Panc1 (cell line): ENCODE measurements around the gene IL2RG. TPM values are rescaled to one million over a fixed set of nuclear protein-coding genes. Genes with fewer than 3 reads are reported as not detected.

ENCODE experiments used
- ATAC-seq: fragments of 200-7000 bp; cut with Tn5 transposase; 2 replicates; pipeline ENCODE4 v1.9.1; 2020; ENCODE audit warnings: mild to moderate bottlenecking, moderate library complexity
- BruUV-seq: library from RNA; stranded (reverse); fragments of 400-500 nt; replicated peaks from 2 replicates; lab custom pipeline; 2021; lab: Mats Ljungman, UMichigan
- CTCF ChIA-PET: fragments of 300-600 bp; sonication (Branson Sonifier 250); formaldehyde crosslinking; loops from one replicate; lab custom pipeline; 2022; ENCODE audit warnings: antibody characterized with exemption; lab: Charles Lee
- POLR2A ChIA-PET: fragments of 300-600 bp; sonication (Branson Sonifier 250); formaldehyde crosslinking; loops from one replicate; lab custom pipeline; 2022; ENCODE audit warnings: antibody characterized with exemption; lab: Charles Lee
- DNase-seq: peaks from one replicate; pipeline ENCODE4 v3.0.0-alpha.2; 2010; ENCODE audit warnings: low read depth, low spot score
- H3K27ac ChIP-seq: 2 replicates; pipeline ENCODE4 v1.5.1; 2011; ENCODE audit warnings: mild to moderate bottlenecking, low read length, inconsistent platforms
- H3K27me3 ChIP-seq: fragments of 200-500 bp; sonication (Bioruptor generic); 2 replicates; pipeline ENCODE4 v1.6.0; 2014; ENCODE audit warnings: low read length, inconsistent platforms; ENCODE audit not compliant: control insufficient read depth, insufficient read depth
- H3K36me3 ChIP-seq: fragments of 200-500 bp; sonication (Bioruptor generic); 2 replicates; pipeline ENCODE4 v1.5.1; 2014; ENCODE audit warnings: inconsistent platforms, mild to moderate bottlenecking, low read length, moderate library complexity; ENCODE audit not compliant: control insufficient read depth, insufficient read depth
- H3K4me1 ChIP-seq: 2 replicates; pipeline ENCODE4 v1.5.1; 2011; ENCODE audit warnings: inconsistent platforms, mild to moderate bottlenecking, low read length, moderate library complexity; ENCODE audit not compliant: control insufficient read depth, insufficient read depth
- H3K4me3 ChIP-seq, 2 experiments: 2 replicates each; pipeline ENCODE4 v1.5.1; 2011 to 2012; ENCODE audit warnings: low read depth in 2 of 2, low read length in 2 of 2, mild to moderate bottlenecking in 2 of 2, inconsistent platforms in 1 of 2, moderate library complexity in 1 of 2
- H3K9me3 ChIP-seq: fragments of 200-500 bp; sonication (Bioruptor generic); 2 replicates; pipeline ENCODE4 v1.5.1; 2014; ENCODE audit warnings: low read depth, mild to moderate bottlenecking, inconsistent platforms, low read length, moderate library complexity; ENCODE audit not compliant: control insufficient read depth, insufficient read depth
- CTCF ChIP-seq: fragments of 450-650 bp; IDR thresholded peaks from 2 replicates; pipeline ENCODE4 v1.5.1; 2017; ENCODE audit warnings: mild to moderate bottlenecking
- POLR2AphosphoS5 ChIP-seq: IDR thresholded peaks from 2 replicates; pipeline ENCODE4 v1.6.1; 2012; ENCODE audit warnings: mild to moderate bottlenecking, low read depth, low read length, moderate library complexity
- REST ChIP-seq, 2 experiments: IDR thresholded peaks; 2 replicates each; pipeline ENCODE4 v1.6.1; 2011 to 2012; ENCODE audit warnings: low read depth in 2 of 2, control low read depth in 1 of 2, low read length in 1 of 2, mild to moderate bottlenecking in 1 of 2, moderate library complexity in 1 of 2; ENCODE audit not compliant: insufficient read depth in 1 of 2
- SIN3A ChIP-seq: IDR thresholded peaks from 2 replicates; pipeline ENCODE4 v1.6.1; 2012; ENCODE audit warnings: low read depth, mild to moderate bottlenecking, low read length, moderate library complexity, borderline replicate concordance; ENCODE audit not compliant: insufficient read depth
- TCF7L2 ChIP-seq: IDR thresholded peaks from 2 replicates; pipeline ENCODE4 v1.6.1; 2011; ENCODE audit warnings: mild to moderate bottlenecking, low read depth, low read length, inconsistent platforms
- in situ Hi-C: cut with HindIII; loops from 2 replicates; pipeline ENCODE4 v1.10.0; 2016; ENCODE audit warnings: low sequenced_read_pairs, low pct_unique_long_range_greater_than_20kb
- intact Hi-C: fragments of 100-400 bp; cut with micrococcal nuclease; formaldehyde crosslinking; loops from one replicate; pipeline ENCODE4 v1.10.0; 2022; ENCODE audit not compliant: unreplicated experiment
- total RNA-seq: library from RNA; stranded (reverse); gene quantifications from one replicate; pipeline ENCODE4 v1.2.1, GENCODE V29; 2021; ENCODE audit not compliant: unreplicated experiment

Gene IL2RG
- total RNA-seq, 1 experiment from 2014 or later = 0.28 TPM

GRCh38 chrX:71131510-71131909, 20.1 kb upstream of the IL2RG start:
- no peak for TF ChIP-seq POLR2AphosphoS5
- no peak for TF ChIP-seq CTCF
- no peak for TF ChIP-seq REST (IDR thresholded peaks at IDR 0.05; ENCODE audit: insufficient read depth in 1 of 2, low read depth in 2 of 2, low read length in 1 of 2)
- no peak for TF ChIP-seq TCF7L2
- TF ChIP-seq SIN3A = no peak
- ChIA-PET CTCF (no interaction called here), POLR2A (no interaction called here)
- H3K36me3 ChIP-seq = no peaks in the 10 kb centered on the region; the same call in none of the 2 replicates
- H3K27ac ChIP-seq = no peak overlapping the region
- DNase-seq (no peak), ATAC-seq (no peak)
- H3K27me3 ChIP-seq = no peaks in the 10 kb centered on the region
- in situ Hi-C loops = no loop called here
- H3K9me3 ChIP-seq = no peaks in the 10 kb centered on the region
- H3K4me3 ChIP-seq = no peak overlapping the region
- intact Hi-C loops = no loop called here
- no peaks in the 10 kb centered on the region for H3K4me1 ChIP-seq
- no TSS peak for BruUV-seq

- TF ChIP-seq SIN3A (no peak), CTCF (peak; percentile 89), POLR2AphosphoS5 (no peak), REST (IDR thresholded peaks at IDR 0.05; ENCODE audit: insufficient read depth in 1 of 2, low read depth in 2 of 2, low read length in 1 of 2) (no peak), TCF7L2 (no peak)
- intact Hi-C loops = no loop called here
- ATAC-seq (peak; percentile 94), DNase-seq (no peak)
- no TSS peak for BruUV-seq
- Histone ChIP-seq H3K27ac (no peak overlapping the region), H3K4me3 (no peak overlapping the region), H3K27me3 (no peaks in the 10 kb centered on the region), H3K36me3 (no peaks in the 10 kb centered on the region; the same call in none of the 2 replicates), H3K9me3 (no peaks in the 10 kb centered on the region), H3K4me1 (no peaks in the 10 kb centered on the region)
- ChIA-PET POLR2A (no interaction called here), CTCF (no interaction called here)
- in situ Hi-C loops = no loop called here
Measured at GRCh38 chrX:71128915-71129765, 17.8 kb upstream of the IL2RG start.
